H1 (cell line): ENCODE measurements around the gene PAX5. TPM values are rescaled to one million over a fixed set of nuclear protein-coding genes. Genes with fewer than 3 reads are reported as not detected.

Experiments
- JUN ChIP-seq: IDR thresholded peaks from 2 replicates; pipeline ENCODE4 v1.6.1; 2011; ENCODE audit warnings: low read depth, mild to moderate bottlenecking, improper control_type of control experiment, low read length
- KDM5A ChIP-seq: fragments of 200-600 bp; IDR thresholded peaks from 2 replicates; pipeline ENCODE4 v1.7.1; 2012; ENCODE audit warnings: mild to moderate bottlenecking, low read length, inconsistent platforms, mixed read lengths
- polyA plus RNA-seq, 7 experiments: library from polyadenylated mRNA; depleted of rRNA in 3 of 7; stranded (reverse) in 5 of 7; unstranded in 2 of 7; fragments of >200 nt in 5 of 7; fragments of 200-250 nt in 2 of 7; gene quantifications; 1 replicate in 5 of 7; 2 replicates in 1 of 7; 4 replicates in 1 of 7; pipeline versions ENCODE4 v1.2.1 to v1.2.3, GENCODE V29; 2011 to 2013; ENCODE audit warnings: missing spikeins in 2 of 7, mixed read lengths in 2 of 7
- total RNA-seq: library from RNA; stranded (reverse); fragmentation: NEBNext Ultra II Directional; extraction: Animal tissue kit (Norgen Biotek cat#: 25700); gene quantifications from 2 replicates; pipeline ENCODE4 v1.2.1, GENCODE V29; 2021

The PAX5 gene
- total and polyA plus RNA-seq, 2 of the 8 experiments (the other 6 are each of a cell fraction or from before 2014, with no cell fraction given): 0.29 to 0.43 TPM

- no peak for TF ChIP-seq JUN
- no peak for TF ChIP-seq KDM5A
These were observed 188.2 kb downstream of the PAX5 start (continued) for GRCh38 chr9:36845844-36846243.
